Endometrial microvascular endothelial cells (primary cell): ENCODE data around the gene MYBPC2. TPM values are rescaled to one million over a fixed set of nuclear protein-coding genes. Genes with fewer than 3 reads are reported as not detected.
"Not testable (repeated sequence)": the region's sequence is repeated elsewhere in the genome, so short reads cannot be mapped to it uniquely, and the experiment has no call there.

Experiments
- in situ Hi-C: cut with HindIII; loops from 2 replicates; pipeline ENCODE4 v1.10.0; 2017; ENCODE audit warnings: low sequenced_read_pairs, low pct_unique_long_range_greater_than_20kb; ENCODE audit errors: inconsistent ontology term
- total RNA-seq: library from RNA; depleted of rRNA; stranded (reverse); fragments of >200 nt; gene quantifications from one replicate; pipeline ENCODE4 v1.2.3, GENCODE V29; 2015; ENCODE audit errors: inconsistent ontology term

MYBPC2 gene
- total RNA-seq, 1 donor from 2014 or later: not detected

DNA sequence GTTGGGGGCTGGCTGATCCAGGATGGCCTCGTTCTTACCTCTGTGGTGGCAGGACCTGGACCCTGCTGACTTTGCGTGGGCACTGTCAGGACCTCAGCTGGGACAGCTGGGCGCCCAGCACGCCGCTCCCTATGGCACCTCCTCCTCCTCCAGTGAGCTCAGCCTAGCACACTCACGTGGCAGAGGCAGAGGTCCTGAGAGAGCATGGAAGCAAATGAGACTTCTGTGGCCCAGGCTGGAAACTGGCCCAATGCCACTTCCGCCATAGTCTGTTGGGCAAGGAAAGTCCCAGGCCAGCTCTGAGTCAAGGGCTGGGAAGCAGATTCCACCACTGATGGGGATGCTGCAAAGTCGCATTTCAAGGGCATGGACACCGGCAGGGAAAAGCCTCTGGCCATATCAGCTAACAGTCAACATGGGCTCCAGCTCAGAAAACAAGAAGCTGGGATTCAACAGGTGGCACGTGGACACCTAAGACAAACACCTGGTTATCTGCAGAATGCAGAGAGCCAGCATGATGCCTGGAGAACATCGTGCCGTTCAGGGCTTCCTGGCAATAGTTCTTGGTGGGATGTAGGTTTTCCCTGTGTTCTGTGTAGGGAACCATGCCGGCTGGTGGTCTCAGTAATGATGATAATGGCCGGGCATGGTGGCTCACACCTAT lies 16.7 kb downstream of the MYBPC2 start:
- in situ Hi-C loops: no loop called here

DNA sequence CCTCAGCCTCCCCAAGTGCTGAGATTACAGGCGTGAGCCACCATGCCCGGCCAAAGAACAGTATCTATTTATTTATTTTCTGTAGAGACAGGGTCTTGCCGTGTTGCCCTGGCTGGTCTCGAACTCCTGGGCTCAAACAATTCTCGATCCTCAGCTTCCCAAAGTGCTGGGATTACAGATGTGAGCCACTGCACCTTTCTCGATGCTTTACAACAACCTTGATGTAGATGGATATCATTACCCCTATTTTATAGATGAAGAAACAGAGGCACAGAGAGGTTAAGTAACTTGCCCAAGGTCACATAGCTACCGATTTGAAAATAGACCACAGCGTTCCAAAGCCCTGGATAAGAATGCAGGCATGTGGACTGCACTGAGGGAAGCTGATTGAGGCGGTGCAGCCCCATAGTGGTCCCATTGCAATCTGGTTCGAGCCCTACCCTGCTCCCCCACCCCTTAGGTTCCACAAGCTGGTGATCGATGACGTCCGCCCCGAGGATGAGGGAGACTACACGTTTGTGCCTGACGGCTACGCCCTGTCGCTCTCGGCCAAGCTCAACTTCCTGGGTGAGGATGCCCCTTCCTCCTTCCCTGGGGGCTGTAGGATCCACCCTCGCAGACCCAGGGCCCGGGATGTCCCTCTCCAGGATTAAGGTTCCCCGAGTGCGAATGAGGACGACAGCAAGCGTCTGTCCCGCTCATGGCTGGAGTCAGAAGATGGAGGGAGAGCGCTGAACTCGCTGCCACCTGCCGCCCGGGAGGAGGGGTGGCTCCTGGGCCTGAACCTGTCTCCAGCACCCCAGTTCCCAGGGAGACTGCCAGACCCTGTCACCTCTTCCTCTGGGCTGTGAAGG lies 17.9 kb downstream of the MYBPC2 start:
- in situ Hi-C loops: no loop called here

DNA sequence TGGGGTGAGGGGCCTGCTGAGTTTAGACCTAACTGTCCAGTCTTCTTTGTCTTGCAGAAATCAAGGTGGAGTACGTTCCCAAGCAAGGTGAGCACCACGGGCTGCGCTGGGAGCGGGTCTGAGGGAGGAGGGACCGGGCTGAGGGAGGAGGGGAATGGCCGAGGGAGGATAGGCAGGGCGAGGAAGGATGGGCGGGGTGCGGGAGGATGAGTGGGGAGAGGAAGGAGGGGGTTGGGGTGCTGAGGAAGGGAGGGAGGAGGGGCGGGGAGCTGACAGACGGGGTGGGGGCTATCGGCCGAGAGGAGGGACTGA lies 18.5 kb downstream of the MYBPC2 start:
- in situ Hi-C loops: no loop called here

DNA sequence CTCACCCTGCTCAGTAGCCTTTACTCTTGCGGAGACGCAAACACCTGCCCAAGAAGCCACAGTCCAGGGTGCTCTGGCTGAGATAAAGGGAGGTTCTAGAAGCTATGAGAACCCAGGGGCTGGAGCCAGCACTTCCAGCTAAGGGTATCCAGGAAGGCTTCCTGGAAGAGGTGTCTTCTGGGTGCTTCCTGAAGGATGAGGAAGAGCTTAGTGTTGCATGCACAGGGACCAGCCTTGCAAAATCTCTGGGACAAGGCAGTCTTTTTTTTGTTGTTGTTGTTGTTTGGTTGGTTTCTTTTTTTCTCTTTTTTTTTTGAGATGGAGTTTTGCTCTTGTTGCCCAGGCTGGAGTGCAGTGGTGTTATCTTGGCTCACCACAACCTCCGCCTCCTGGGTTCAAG lies 20.6 kb downstream of the MYBPC2 start:
- in situ Hi-C loops: no loop called here

DNA sequence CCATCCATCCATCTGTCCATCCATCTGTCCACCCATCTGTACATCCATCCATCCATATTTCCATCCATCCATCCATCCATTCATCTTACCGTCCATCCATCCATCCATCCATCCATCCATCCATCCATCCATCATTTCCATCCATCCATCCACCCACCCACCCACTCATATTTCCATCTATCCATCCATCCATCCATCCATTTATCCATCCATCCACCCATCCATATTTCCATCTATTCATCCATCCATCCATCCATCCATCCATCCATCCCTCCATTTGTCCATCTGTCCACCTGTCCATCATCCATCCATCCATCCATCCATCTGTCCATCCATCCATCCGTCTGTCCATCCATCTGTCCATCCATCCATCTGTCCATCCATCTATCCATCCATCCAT lies 23.3 kb downstream of the MYBPC2 start:
- in situ Hi-C loops: no loop called here

DNA sequence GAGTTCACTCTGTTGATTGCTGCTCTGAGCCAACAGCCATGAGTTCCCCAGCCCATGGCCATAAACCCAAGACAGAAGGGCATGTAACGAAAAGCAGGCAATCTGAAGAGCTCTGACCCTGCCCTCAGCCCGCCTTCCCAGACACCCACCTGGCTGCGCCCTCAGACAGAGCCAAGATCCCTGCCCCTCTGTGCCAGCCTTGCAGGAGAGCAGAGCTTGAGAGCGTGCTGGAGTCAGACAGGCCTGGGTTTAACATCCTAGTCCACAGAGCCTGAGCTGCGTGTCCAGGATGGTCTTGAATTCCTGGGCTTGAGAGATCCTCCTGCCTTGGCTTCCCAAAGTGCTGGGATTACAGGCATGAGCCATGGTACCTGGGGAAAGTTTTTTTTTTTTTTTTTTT lies 24.6 kb downstream of the MYBPC2 start:
- in situ Hi-C loops: no loop called here

DNA sequence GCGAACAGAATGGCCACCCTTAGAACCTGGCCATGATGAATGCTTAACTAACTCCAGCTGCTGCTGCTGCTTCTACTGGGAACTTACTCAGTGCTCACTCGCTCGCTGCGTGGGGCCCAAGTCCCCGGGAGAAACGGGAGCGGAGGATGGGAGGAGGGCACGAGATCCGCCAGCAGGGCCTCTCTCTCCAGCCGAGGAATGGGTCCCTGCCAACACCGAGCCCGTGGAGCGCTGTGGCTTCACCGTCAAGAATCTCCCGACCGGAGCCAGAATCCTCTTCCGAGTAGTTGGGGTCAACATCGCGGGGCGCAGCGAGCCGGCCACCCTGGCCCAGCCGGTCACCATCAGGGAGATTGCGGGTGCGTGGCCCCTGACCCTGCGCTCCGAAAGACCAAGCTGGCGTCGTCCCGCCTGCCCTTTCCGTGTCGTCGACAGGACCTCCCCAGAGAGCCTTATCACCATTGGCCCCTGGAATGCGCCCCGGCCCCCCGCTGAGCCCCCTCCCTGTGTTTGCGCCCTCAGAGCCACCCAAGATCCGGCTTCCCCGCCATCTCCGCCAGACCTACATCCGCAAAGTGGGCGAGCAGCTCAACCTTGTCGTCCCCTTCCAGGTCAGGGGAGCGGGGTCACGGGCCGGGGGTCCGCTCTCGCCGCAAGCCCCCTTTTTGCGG lies 25.8 kb downstream of the MYBPC2 start:
- in situ Hi-C loops: no loop called here

DNA sequence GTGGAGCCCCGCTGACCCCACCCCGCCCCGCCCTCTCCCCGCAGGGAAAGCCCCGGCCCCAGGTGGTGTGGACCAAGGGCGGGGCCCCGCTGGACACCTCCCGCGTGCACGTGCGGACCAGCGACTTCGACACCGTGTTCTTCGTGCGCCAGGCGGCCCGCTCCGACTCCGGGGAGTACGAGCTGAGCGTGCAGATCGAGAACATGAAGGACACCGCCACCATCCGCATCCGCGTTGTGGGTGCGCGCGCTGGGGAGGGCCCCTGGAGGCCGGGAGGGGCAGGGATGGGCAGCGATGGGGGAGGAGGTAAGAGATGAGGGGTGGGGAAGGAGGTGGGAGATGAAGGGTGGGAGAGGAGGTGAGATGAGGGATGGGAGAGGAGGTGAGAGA lies 26.4 kb downstream of the MYBPC2 start:
- in situ Hi-C loops: no loop called here

DNA sequence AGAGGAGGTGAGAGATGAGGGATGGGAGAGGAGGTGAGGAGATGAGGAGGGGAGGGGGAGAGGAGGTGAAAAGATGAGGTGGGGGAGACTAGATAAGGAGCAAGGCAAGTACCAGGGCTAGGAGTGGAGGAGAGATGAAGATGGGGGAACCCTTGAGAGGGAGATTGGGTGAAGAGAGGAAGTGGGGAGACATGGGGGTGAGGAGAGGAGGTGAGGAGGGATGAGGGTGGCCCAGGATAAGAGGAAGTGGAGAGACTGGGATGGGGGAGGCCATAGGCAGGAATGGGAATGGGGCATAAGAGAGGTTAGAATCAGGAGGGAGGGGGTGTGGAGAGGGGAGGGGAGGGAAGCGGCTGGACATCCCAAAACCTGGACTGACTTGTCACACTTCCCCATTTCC lies 26.9 kb downstream of the MYBPC2 start:
- in situ Hi-C loops: no loop called here

DNA sequence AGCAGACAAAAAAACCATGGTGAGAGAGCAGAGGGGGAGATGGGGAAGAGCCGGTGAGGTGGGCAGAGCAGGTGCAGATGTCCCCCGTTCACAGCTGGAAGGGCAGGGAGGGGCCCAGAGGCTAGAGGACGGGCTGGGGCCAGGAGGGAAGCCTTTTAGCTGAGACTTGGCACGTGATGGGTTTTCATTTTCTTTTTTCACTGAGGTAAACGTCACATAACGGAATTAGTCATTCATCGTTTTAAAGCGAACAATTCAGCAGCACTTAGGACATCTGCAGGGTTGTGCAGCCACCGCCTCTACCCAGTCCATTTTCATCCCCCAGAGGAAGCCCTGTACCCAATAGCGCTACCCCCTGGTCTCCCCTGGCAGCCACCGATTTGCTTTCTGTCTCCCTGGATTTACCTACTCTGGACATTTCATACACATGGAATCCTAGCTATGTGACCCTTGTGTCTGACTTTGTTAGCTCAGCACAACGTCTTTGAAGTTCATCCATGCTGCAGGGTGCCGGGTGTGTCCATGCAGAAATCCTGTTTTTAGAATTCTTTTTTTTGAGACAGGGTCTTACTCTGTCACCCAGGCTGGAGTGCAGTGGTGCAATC lies 27.6 kb downstream of the MYBPC2 start:
- in situ Hi-C loops: no loop called here

DNA sequence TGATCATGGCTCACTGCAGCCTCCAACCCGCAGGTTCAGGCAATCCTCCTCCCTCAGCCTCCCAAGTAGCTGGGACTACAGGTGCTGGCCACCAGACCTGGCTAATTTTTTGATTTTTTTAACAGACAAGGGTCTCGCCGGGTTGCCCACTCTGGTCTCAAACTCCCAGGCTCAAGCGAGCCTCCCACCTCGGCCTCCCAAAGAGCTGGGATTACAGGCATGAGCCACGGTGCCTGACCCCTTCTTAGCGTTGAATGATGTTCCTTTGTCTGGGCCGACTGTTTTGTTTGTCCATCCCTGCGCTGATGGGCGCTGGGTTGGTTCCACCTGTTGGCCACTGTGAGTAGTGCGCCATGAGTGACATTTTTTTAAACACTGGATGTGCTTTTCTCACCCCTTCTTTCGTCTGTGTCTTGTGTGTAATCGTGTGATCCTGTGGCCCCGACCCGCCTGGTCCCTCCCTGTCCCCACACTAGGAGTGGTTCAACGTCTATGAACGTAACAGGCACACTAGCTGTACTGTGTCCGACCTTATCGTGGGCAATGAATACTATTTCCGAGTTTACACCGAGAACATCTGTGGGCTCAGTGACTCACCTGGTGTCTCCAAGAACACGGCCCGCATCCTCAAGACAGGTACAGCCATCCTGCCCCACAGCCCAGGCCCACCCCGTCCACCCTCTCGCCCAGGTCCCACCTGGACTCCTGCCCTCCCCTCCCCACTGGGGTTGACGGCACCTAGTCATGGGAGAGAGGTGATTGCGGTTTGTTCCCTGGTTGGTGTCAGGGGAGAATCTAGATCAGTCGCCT lies 28.6 kb downstream of the MYBPC2 start:
- in situ Hi-C loops: no loop called here

DNA sequence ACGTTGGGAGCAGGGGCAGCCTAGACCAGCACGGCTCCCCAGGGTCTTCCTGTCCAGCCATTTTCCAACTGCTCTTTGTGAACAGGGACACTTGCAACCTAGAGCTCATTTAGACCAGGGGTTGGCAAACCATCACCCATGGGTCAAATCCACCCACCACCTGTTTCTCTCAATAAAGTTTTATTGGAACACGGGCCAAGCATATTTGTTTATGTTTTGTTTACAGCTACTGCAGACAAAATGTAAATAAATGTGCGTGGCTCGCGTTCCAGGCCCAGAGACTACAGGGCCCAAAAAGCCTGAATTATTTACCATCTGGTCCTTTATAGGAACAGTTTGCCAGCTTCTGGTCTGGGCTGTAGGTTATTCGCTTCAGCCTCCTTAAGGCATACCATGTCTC lies 30.3 kb downstream of the MYBPC2 start:
- in situ Hi-C loops: no loop called here

DNA sequence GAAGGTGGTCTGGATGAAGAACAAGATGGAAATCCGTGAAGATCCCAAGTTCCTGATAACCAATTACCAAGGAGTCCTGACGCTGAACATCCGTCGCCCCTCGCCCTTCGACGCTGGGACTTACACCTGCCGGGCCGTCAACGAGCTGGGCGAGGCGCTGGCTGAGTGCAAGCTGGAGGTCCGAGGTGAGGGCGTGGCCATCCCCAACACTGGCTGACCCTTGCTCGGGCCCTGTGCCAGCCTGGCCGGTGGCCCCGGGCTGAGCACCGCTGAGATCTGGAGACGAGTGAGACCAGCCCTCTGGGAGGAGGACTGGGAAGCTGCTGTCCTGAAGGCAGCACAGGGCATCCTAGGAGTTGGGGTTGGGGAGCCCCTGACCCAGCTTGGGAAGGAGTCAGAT lies 31.7 kb downstream of the MYBPC2 start:
- in situ Hi-C loops: no loop called here

DNA sequence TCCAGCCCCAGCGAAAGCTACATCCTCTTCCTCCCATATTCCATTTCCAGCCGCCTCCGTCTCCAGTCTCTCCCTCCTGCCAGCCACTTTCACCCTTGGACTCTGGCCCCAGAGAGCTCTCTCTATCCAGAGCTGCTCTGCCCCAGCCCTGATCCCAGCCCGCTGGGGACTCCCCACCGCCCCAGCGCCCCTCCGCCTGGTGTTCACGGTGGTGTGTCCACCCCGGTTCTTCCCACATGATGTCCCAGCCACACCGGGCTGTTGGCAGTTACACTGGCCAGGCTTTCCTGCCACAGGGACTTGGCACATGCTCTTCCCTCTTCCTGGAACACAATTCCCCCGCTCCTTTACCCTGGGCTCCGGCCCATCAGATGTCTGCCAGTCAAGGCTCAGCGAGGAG lies 32.3 kb downstream of the MYBPC2 start:
- in situ Hi-C loops: no loop called here

DNA sequence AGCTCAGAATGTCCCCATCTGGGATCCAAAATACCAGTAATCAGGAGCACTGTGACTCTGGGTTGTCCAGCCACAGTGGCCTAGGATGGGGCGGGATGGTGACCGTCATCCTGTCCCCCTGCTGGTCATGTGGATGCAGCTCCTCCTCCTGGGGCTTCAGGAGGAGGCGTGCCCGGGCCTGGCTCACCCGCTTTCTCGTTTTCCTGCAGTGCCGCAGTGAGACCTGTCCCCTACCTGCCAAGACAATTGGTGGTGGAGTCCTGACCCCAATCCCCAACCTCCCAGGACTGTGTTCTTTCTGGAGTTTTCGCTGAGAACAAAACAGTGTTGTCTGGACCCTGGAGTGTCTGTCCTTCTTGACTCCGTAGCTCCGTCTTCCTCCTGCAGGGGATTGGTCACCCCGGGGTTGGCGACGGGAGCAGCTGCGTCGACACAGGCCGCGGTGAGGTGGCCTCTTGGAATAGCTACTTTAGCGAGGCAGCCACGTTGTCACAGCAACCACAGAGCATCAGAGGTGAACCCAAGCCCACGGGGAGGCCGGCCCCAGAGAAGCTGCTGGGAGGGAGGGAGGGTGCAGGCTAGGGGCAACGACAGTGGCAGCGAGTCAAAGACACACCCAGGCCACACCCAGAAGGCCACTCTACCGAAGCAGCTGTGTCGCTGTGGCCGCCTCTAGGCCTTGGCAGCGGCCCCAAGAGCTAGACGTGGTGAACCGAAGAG lies 33.5 kb downstream of the MYBPC2 start:
- in situ Hi-C loops: no loop called here

DNA sequence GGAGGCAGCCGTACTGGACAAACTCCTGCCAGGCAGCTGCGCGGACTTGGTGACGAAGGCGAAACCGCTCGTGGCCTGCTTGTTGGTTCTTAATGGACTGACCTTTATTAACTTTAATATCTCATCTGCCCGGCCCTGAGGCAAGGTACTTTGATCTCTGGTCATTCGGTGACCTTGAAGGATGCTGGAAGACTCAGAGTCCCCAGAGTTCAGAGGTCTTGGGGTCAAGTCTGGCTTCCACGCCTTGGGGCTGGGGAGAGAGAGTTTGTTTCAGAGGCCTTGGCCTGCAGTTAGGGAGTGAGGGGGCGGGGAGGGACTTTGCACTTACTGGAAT lies 34.0 kb downstream of the MYBPC2 start:
- in situ Hi-C loops: no loop called here

DNA sequence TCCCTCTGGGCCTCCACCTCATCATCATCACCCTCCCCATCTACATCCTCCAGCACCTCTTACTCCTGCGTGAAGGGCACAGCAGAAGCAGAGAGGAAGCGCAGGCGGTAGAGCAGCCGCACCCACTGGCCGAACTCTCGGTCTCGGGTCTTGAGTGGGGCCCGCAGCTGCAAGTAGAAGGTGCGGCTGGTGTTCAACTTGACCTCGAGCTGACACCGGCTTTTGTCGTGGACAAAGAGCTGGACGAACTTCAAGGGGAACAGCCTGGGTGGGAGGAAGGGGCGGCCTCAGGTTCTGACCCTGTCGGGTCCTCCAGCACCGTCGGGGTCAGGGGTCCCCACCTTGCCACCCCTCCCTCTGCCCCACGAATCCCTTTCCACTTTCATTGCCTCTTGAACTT lies 34.9 kb downstream of the MYBPC2 start:
- in situ Hi-C loops: no loop called here

DNA sequence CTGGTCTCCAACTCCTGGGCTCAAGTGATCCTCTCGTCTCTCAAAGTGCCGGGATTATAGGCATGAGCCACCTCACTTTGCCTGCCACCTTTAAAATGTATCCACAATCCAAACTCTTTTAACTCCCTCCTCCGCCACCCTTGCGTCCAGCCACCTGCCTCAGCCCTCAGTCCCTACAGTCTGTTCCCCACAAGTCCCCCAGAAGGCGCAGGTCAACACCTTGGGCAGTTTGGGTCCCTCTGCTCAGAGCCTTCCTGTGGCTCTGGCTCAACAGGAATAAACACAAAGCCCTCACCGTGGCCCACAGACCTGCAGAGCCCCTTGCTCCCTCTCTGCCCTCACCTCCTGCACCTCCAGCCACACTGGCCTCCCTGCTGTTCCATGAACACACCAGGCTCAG lies 36.1 kb downstream of the MYBPC2 start:
- in situ Hi-C loops: no loop called here

DNA sequence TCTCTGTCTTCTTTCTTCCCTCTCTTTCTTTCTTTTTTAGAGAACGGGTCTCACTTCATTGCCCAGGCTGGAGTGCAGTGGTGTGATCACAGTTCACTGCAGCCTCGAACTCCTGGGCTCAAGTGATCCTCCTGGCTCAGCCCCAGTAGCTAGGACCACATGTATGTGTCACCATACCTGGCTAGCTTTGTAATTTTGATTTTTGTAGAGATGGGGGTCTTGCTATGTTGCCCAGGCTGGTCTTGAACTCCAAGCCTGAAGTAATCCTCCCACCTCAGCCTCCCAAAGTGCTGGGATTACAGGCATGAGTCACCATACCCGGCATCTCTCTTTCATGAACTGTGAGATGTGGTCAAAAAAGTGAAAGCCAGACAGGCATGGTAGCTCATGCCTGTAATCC lies 40.6 kb downstream of the MYBPC2 start:
- in situ Hi-C loops: not testable (repeated sequence)
